ENCODE data around the gene RSPH9.
A peak's percentile ranks its signal among the peaks of the same experiment; 100 is the strongest.
"Not testable (repeated sequence)": the region's sequence is repeated elsewhere in the genome, so short reads cannot be mapped to it uniquely, and the experiment has no call there.

Gene RSPH9

DNA sequence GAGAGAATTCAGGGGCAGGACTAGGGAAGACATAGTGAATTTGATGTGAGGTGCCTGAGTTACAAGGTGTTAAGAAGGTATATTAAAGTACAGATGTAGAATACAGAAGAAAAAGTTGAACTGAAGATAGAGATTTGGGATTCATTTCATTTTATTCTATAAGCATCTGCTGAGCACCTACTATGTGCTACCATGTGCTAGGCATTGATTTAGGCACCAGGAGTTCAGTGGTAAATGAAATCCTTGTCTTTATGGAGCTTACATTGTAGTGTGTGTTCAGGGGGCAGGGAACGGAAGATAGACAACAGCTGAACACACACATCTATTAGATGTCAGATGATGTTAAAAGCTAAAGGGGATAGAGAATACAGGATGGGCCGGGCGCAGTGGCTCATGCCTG lies 2.8 kb downstream of the RSPH9 start:
- Mint-ChIP-seq H3K4me1 (peaks cover 10% of the 10 kb centered on the region), H3K4me3 (no peak overlapping the region), H3K36me3 (peaks cover 3% of the 10 kb centered on the region), H3K27me3 (no peaks in the 10 kb centered on the region), H3K27ac (no peak overlapping the region), H3K9me3 (no peaks in the 10 kb centered on the region)

DNA sequence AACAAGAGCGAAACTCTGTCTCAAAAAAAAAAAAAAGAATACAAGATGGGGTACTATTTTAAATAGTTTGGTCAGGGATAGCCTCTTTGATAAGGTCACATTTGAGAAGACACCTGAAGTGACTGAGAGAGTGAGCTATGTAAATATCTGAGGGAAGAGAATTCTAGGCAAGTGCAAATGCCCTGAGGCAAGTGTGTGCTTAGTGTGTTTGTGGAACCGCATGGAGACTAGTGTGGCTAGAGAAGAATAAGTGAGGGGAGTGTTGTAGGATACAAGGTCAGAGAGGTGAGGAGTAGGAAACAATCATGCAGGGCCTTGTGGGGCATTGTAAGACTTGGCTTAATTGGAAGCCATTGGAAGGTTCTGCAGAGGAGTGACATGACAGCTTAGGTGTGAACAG lies 3.4 kb downstream of the RSPH9 start:
- Mint-ChIP-seq H3K27ac (no peak overlapping the region), H3K9me3 (no peaks in the 10 kb centered on the region), H3K4me1 (peaks cover 10% of the 10 kb centered on the region), H3K36me3 (no peaks in the 10 kb centered on the region), H3K27me3 (no peaks in the 10 kb centered on the region), H3K4me3 (no peak overlapping the region)

DNA sequence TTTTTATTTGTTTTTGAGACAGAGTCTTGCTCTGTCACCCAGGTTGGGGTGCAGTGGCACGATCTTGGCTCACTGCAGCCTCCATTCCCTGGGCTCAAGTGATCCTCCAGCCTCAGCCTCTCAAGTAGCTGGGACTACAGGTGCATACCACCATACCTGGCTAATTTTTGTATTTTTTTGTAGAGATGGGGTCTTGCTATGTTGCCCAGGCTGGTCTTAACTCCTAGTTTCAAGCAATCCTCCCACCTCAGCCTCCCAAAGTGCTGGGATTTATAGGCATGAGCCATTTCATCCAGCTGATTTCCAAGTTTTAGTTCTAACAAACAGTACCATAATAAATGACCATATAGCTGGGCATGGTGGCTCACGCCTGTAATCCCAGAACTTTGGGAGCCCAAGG lies 8.0 kb downstream of the RSPH9 start:
- not testable (repeated sequence) for H3K4me3 Mint-ChIP-seq, H3K4me1 Mint-ChIP-seq, H3K9me3 Mint-ChIP-seq, H3K27me3 Mint-ChIP-seq, H3K27ac Mint-ChIP-seq, H3K36me3 Mint-ChIP-seq

DNA sequence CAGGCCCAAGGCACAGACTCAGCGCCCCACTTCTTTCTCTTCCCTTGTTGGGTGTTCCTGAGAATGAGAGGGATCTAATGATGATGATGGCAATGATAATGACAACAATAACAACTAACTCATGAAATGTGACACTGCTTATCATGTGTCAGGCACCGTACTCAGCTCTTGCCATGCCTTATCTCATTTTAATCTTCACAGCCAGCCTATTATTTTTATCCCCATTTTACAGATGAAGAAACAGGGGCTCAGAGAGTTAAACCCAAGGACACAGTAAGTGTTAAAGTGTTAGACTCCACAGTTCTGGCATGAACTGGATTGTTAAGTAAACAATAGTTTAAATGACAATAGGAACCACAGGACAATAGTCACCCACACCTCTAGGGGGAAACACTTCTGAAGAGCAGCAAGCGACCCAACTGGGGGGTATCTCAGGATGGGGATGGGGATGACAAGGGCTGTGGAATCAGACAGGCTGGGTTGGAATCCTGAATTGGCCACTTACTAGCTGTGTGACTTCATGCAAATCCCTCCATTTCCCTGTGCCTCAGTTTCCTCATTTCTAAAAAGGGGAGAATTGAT lies 12.5 kb downstream of the RSPH9 start:
- Mint-ChIP-seq H3K27ac (no peak overlapping the region), H3K4me3 (no peak overlapping the region), H3K9me3 (no peaks in the 10 kb centered on the region), H3K27me3 (no peaks in the 10 kb centered on the region), H3K4me1 (peaks cover 3% of the 10 kb centered on the region), H3K36me3 (no peaks in the 10 kb centered on the region)

DNA sequence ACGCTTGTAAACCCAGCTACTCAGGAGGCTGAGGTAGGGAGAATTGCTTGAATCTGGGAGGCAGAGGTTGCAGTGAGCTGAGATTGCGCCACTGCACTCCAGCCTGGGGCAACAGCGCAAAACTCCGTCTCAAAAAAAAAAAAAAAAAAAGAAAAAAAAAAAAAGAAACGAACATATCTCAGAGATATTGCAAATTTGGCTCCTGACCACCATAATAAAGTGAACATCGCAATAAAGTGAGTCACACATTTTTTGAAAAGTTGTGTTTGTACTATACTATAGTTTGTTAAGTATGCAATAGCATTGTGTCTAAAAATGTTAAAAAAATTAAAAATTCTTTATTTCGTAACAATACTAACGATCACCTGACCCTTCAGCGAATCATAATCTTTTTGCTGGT lies 13.3 kb downstream of the RSPH9 start:
- no peak overlapping the region for H3K4me3 Mint-ChIP-seq
- H3K4me1 Mint-ChIP-seq, result peaks cover 3% of the 10 kb centered on the region
- no peaks in the 10 kb centered on the region for H3K9me3 Mint-ChIP-seq
- no peaks in the 10 kb centered on the region for H3K27me3 Mint-ChIP-seq
- no peak overlapping the region for H3K27ac Mint-ChIP-seq
- H3K36me3 Mint-ChIP-seq, result no peaks in the 10 kb centered on the region

DNA sequence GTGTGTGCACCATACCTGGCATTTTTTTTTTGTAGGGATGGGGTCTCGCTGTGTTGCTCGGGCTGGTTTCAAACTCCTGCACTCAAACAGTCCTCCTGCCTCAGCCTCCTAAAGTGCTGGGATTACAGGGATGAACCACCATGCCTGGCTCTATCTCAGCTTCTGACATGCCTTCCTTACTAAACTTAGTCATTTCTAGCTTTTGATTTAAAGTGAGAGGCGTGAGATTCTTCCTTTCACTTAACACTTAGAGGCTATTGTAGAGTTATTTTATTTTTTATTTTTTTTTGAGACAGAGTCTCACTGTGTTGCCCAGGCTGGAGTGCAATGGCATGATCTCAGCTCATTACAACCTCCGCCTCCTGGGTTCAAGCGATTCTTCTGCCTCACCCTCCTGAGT lies 18.1 kb downstream of the RSPH9 start:
- H3K27me3 Mint-ChIP-seq, H3K4me3 Mint-ChIP-seq, H3K27ac Mint-ChIP-seq, H3K9me3 Mint-ChIP-seq, H3K36me3 Mint-ChIP-seq: not testable (repeated sequence)
- peaks cover 15% of the 10 kb centered on the region for H3K4me1 Mint-ChIP-seq

DNA sequence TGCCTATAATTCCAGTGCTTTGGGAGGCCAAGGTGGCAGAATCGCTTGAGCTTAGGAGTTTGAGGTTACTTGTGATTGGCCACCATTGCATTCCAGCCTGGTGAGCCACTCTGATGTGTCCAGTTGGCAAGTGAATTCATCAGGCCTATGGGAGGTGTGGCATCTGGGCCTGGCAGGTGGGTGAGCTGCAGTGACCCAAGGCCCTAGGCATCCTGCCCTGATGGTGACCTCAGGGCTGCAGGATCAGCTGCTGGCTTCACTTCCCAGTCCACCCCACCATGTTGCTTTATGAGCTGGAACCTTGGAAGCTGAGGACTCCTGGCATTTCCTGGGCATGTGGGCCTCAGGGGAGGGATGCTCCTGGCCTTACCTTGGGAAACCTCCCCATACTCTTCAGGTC lies 20.5 kb downstream of the RSPH9 start:
- Mint-ChIP-seq H3K4me1 (peaks cover 15% of the 10 kb centered on the region), H3K36me3 (no peaks in the 10 kb centered on the region), H3K9me3 (no peaks in the 10 kb centered on the region), H3K4me3 (no peak overlapping the region), H3K27me3 (no peaks in the 10 kb centered on the region), H3K27ac (no peak overlapping the region)

DNA sequence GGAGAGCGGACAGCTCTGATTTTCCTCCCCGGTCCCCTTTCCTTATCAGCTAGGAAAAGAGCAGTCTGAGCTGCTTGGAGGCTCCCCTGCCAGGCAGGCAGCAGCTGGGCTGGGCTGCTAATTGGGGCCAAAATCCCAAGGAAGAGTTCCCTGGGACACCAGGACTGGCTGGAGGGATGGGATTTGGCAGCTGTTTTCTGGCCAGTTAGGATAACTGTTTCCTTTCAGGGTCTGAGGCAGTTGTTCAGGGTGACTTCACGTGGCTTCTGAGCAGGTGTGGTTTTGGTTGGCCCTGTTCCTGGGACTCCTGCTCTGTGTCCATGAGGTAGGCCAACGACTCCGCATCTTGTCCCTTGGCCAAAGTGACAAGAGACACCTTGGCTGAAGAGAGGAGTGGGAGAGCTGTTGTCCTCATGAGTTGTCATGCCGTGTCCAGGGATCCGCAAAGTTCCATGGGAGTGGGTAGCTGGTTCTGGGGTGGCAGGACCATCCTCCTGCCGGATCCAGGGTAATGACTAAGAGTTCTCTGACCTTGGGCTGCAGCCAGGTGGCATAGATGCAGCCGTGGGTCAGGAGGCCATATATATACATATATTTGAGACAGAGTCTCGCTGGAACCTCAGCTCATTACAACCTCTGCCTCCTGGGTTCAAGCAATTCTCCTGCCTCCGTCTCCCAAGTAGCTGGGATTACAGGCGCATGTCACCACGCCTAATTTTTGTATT lies 21.5 kb downstream of the RSPH9 start:
- H3K27me3 Mint-ChIP-seq, result no peaks in the 10 kb centered on the region
- H3K4me3 Mint-ChIP-seq, result no peak overlapping the region
- peak overlapping the region; percentile 46 for H3K27ac Mint-ChIP-seq
- peaks cover 15% of the 10 kb centered on the region for H3K4me1 Mint-ChIP-seq
- H3K36me3 Mint-ChIP-seq, result no peaks in the 10 kb centered on the region
- no peaks in the 10 kb centered on the region for H3K9me3 Mint-ChIP-seq

DNA sequence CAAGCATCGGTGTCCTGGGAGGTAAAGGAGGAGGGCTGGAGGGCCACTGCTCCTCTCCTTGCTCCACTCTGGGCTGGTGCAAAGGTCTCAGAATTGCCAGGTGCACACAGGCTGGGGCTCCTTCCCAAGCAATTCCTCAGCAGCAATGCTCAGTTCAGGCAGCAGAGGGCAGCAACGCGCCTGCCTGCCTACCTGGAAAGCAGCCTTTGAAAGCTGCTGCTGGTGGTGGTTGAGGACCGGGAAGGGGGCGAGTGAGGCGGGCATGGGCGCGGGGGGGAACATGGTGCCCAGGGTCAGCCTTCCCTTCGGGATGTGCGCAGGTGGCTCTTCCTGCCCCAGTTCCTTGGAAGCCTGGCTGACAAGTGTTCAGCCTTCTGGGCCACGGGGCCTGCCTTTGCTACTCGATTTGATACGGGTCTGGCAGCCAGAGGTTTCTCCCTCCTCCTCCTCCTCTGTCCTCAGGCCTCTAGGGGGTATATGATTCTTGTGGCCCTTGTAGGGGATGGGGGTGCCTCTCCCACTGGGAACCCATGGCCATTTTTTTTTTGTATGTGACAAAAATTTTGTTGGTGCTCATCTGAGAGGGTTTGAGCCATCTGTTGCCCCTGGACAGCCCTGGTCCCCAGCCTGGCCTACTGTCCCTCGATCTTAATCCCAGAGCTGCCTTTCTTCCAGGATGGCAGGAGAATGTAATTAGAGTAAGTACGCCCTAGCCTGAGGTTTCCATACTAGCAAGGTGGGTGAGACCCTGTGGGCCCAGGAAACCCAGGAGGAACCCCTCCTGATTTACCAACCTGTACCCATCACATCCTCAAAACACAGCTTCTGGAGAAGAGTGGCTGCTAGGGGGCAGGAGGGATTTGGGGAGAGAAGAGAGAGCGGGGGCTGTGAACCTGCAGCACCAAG lies 22.7 kb downstream of the RSPH9 start:
- Mint-ChIP-seq H3K27ac (peak overlapping the region; percentile 82), H3K36me3 (no peaks in the 10 kb centered on the region), H3K9me3 (no peaks in the 10 kb centered on the region), H3K4me1 (peaks cover 15% of the 10 kb centered on the region), H3K27me3 (no peaks in the 10 kb centered on the region), H3K4me3 (peak overlapping the region; percentile 70)

DNA sequence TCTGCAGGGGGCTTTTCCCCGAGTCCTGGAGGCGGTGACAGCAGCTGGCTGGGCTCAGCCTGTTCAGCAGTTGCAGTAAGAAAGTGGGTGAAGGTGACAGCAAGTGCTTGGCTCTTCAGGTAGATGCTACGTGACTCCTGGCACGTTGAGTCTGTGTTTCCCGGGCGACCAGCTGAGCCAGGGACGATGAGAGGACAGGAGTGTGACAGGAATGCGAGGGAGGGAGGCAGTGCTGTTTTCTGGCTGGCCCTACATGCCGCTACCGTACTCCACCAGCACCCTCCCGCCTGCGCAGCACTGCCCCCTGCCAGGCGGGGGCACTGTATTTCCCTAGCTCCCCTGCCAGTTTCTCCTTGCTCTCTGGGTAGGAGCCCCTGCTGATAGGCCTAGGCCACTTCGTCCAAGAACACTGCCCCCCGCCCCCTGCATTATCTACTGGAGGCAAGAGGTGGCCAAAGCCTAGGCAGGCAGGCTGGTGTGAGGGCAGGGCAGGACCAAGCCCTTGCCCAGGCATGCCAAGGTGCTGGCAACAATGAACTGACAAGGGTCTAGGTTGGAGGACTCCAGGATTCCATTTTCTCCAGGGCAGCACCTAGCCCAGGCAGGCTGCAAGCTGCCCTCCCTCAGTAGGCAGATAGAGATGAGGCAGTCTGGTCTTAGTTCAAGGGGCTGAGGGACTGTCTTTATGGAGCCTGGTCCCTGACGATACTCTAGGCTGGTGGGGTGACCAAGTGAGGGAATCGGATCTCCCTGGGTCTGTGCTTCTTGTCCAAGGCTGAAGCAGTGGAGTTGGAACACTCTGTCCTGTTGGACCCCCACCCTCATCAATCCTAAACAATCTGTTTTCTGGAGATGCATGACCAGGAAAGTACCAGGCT lies 23.6 kb downstream of the RSPH9 start:
- peak overlapping the region; percentile 6 for H3K27ac Mint-ChIP-seq
- H3K36me3 Mint-ChIP-seq, result no peaks in the 10 kb centered on the region
- H3K4me3 Mint-ChIP-seq, result no peak overlapping the region
- peaks cover 15% of the 10 kb centered on the region for H3K4me1 Mint-ChIP-seq
- H3K27me3 Mint-ChIP-seq, result no peaks in the 10 kb centered on the region
- no peaks in the 10 kb centered on the region for H3K9me3 Mint-ChIP-seq

DNA sequence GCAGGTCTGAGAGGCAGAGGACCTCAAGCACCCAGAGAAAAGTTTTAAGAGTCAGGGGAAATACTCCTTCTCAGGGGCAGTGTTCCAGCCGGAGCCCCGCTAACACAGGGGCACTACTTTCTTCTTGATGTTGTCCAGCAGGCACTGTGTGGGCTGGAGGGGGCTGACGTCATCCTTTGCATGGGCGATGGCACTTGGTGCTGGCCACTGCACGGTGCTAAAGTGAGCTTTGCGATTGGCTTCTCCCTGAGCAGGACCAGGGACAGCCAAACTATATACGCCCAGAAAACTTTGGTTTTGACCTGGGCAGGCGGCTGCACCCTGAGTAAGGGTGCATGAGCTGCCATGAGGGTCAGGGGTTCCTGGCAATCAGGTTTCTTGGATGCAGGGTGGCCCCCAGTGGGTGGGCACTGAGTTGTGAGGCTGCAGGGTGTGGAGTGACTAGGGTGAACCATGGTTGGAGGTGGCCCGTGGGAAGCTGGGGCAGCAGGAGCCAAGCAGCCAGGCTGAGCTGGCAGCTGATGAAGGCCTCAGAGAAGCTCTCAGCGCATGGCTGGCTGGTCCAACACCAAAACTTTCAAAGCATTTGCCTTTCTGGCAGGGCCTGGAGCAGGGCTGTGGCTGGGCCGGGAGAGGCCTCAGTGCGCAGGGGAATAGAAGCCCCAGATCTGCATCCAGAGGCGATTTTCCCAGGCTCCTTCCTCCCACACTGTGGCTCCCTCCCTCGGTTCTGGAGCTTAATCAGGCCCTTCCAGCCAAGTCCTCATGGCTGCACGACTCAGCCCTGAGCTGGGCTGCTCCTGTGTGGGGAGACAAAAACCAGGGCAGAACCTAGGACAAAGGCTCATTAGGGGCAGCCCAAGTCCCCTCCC lies 24.4 kb downstream of the RSPH9 start:
- Mint-ChIP-seq H3K27me3 (no peaks in the 10 kb centered on the region), H3K27ac (no peak overlapping the region), H3K4me1 (peaks cover 15% of the 10 kb centered on the region), H3K36me3 (no peaks in the 10 kb centered on the region), H3K9me3 (no peaks in the 10 kb centered on the region), H3K4me3 (no peak overlapping the region)

DNA sequence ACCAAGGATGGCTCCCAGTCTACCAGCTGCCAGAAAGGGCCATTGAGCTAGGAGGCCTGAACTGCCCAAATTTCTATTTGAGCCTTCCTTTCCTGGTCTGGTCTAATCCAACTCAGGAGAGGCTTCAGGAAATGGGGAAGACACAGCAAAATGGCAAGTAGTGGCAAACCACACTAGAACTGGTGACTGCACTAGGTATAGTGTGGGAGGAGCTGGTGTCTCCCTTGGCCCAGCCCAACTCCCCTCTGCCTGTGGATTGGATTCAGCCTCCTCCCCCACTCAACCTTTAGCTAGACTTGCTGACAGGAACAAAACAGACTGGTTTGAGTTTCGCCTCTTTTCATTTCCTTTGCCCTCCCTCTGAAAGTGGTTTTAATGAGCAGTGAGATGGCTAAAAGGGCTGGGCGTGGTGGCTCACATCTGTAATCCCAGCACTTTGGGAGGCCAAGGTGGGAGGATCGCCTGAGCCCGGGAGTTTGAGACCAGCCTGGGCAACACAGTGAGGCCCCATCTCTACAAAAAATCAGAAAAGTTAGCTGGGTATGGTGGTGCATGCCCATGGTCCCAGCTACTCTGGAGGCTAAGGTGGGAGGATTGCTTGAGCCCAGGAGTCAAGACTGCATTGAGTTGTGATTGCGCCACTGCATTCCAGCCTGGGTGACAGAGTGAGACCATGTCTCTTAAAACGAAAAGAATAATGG lies 25.2 kb downstream of the RSPH9 start:
- Mint-ChIP-seq H3K36me3 (peaks cover 2% of the 10 kb centered on the region), H3K27ac (peak overlapping the region; percentile 12), H3K4me3 (no peak overlapping the region), H3K4me1 (peaks cover 15% of the 10 kb centered on the region), H3K27me3 (no peaks in the 10 kb centered on the region), H3K9me3 (no peaks in the 10 kb centered on the region)

DNA sequence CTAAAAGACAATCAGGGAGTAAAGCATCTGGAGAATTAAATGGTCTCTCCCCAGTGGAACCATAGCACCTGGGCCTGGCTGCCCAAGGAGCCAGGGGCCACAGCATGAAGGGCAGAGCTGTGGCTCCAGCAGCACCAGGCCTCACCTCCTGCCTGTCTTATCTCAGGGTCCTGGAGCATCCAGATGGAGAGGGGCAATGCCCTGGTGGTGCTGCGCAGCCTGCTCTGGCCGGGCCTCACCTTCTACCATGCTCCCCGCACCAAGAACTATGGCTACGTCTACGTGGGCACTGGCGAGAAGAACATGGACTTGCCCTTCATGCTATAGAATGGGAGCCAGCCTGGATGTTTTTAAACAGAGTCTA lies 25.8 kb downstream of the RSPH9 start:
- Mint-ChIP-seq H3K27me3 (no peaks in the 10 kb centered on the region), H3K4me1 (peaks cover 15% of the 10 kb centered on the region), H3K9me3 (no peaks in the 10 kb centered on the region), H3K27ac (no peak overlapping the region), H3K36me3 (peaks cover 2% of the 10 kb centered on the region), H3K4me3 (no peak overlapping the region)

Measured in activated naive CD4-positive, alpha-beta T cell treated with anti-CD3 and anti-CD28 coated beads, Interleukin-2, amount 50 U/mL, for 24 hours (primary cell).